Measurements from ENCODE around the gene POU3F1. TPM values are rescaled to one million over a fixed set of nuclear protein-coding genes. Genes with fewer than 3 reads are reported as not detected.

Gene POU3F1
- total RNA-seq, 2 experiments from 2014 or later, result not detected

DNA sequence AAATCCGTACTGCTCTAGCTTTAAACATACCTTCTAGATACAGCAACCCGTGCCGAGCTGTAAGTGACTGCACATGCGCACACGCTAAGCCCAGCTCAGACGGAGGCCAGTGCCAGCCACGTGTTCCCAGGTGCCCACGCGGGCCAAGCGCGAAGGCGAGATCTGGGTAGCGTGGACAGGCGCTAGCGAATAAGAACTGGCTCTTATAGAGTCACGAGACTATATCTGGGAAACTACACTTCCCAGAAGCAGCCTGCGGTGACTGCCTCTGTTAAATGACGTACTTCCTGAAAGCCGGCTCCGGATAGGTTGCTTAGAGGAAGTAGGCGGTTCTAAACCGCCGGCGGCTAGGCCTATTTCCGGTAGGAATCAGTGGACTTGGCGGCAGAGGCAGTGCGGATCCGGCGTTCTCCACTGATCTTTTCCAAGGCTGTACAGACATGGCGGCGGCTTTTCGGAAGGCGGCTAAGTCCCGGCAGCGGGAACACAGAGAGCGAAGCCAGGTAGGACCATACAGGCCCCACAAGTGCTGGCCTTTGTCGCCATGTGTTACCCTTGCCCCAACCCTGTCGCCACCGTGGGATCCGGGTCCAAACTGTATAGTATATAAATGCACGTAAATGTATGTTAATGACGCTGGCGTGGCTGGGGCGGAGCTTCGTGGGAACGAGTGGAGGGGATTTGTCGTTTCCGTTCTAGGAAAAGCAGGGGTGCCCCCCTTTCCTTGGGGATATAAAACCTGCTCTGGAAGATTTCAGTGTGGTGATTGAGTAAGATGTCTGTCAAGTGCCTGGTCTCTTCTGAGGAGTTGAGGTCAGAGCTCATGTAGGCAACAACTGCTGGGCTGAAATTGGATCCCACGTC is 34.0 kb downstream of the POU3F1 start, which contains the start of gene UTP11:
UTP11 (plus strand) TSS at position 372 of the 864 bp plus-strand sequence; CDS start at position 441, 69 bp downstream.
- H3K27me3 Mint-ChIP-seq, result no peaks in the 10 kb centered on the region
- CTCF ChIA-PET, result interaction anchor here (0.8 to 1.6 kb wide), 6 partner anchors 10 to 59 kb away, joined by 3 to 5 read pairs (median 3); no protein-coding TSS in a partner anchor
- no peaks in the 10 kb centered on the region for H3K9me3 Mint-ChIP-seq
- H3K4me3 Mint-ChIP-seq, result peak within 1 kb of the TSS; percentile 92
- H3K36me3 Mint-ChIP-seq (ENCODE audit: low read depth), result peaks cover 15% of the 10 kb centered on the region
- peak; percentile 95 for DNase-seq
- H3K4me1 Mint-ChIP-seq, result peaks cover 59% of the 10 kb centered on the region
- peak within 1 kb of the TSS; percentile 93 for H3K27ac Mint-ChIP-seq
- POLR2A ChIA-PET, result no interaction called here

DNA sequence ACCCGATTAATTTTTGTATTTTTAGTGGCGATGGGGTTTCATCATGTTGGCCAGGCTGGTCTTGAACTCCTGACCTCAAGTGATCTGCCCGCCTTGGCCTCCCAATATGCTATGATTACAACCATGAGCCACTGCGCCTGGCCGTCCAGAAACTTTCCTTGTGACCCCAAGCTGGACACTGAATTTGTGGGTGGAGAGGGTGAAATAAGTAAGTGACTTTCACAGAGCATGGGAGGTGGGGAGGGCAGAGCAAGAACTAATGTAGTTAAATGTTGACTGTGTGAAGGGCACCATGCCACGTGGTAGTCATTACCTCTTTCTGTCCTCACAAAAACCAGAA is 36.8 kb downstream of the POU3F1 start:
- Mint-ChIP-seq H3K4me3 (no peak overlapping the region), H3K27me3 (no peaks in the 10 kb centered on the region), H3K27ac (peak overlapping the region; percentile 93), H3K4me1 (peaks cover 51% of the 10 kb centered on the region), H3K36me3 (ENCODE audit: low read depth) (no peaks in the 10 kb centered on the region), H3K9me3 (no peaks in the 10 kb centered on the region)
- ChIA-PET CTCF (interaction anchor here (0.6 to 2.4 kb wide), 6 partner anchors 9 to 528 kb away, joined by 3 to 26 read pairs (median 6); partner anchors contain the start of gene SF3A3), POLR2A (interaction anchor here (0.6 kb wide), 1 partner anchor 193 kb away, joined by 3 read pairs; no protein-coding TSS in a partner anchor)
- DNase-seq, result no peak

DNA sequence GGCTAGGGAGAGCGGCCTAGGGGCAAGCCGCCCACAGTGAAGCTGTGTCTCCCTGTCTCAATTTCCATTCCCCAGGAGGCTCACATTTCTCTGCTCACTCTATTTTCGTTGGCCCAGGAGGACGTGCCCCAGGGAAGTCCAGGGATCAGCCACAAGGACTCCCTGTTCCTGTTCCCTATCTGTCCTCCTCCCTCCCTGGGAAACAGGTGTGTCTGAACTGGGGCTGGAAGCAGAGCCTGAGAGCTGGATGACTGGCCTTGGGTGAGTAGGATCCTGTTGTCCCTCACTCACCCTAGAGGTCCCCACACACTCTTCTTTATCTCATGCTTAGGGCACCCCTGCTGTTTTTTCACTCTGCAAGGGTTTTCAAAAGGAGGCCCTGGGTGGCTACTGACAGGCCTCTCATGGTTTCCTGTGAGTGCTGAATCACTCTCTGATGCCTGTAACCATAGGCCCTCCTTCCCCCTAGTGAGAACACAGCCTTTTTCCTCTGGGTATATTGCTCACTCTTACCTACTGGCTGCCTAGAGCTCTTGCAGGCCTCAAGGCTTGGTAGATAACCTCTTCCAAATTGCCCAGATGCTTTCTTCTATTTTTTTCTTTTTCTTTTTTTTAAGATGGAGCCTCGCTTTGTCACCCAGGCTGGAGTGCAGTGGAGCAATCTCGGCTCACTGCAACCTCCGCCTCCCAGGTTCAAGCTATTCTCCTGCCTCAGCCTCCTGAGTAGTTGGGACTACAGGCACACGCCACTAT is 37.3 kb downstream of the POU3F1 start:
- Mint-ChIP-seq H3K9me3 (no peaks in the 10 kb centered on the region), H3K27me3 (no peaks in the 10 kb centered on the region), H3K36me3 (ENCODE audit: low read depth) (peaks cover 3% of the 10 kb centered on the region), H3K4me3 (no peak overlapping the region), H3K4me1 (peaks cover 56% of the 10 kb centered on the region), H3K27ac (peak overlapping the region; percentile 93)
- CTCF ChIA-PET, result interaction anchor here (0.6 to 2.4 kb wide), 6 partner anchors 8 to 527 kb away, joined by 3 to 26 read pairs (median 6); partner anchors contain the start of gene SF3A3
- POLR2A ChIA-PET, result interaction anchor here (0.6 kb wide), 1 partner anchor 192 kb away, joined by 3 read pairs; no protein-coding TSS in a partner anchor
- DNase-seq, result peak; percentile 63

DNA sequence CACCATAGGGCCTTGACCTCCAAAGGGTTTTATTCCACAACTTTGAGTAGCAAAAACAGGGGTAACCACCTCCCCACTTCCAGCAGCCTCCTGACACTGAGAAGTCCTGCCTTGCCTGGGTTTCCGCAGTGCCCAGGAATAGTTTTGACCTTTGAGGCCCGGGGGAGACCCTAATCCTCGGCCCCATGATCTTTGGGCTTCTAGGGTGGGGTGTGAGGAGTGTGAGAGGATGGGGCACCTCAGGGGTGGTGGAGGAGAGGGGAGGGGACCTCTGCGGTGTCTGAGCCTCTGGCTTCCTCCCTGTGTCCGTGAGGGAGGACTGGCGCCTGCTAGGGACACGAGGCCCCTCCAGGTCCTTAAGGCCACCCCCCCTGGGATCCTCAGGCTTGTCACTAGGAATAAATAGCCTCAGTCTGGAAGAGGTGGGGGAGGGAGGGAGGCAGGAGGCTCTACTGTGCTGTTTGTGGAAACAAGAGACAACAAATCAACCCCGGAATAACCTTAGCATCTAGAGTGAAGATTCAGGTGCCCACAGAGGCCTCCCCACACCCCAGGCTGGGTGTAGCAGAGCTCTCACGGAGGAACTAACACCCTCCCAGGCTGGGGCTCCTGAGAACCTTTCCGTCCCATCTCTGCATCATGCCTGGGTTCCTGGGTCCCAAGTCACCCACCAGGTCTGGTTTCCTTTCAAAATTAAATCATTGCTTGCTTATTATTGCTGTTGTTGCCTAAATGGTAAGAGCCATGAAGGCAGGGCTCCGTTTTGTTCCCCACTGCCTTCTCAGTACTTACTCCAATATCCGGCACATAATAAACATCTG is 40.4 kb downstream of the POU3F1 start:
- Mint-ChIP-seq H3K27me3 (no peaks in the 10 kb centered on the region), H3K4me1 (peaks cover 52% of the 10 kb centered on the region), H3K4me3 (peak overlapping the region; percentile 62), H3K9me3 (no peaks in the 10 kb centered on the region), H3K36me3 (ENCODE audit: low read depth) (peaks cover 4% of the 10 kb centered on the region), H3K27ac (peak overlapping the region; percentile 76)
- DNase-seq, result no peak
- ChIA-PET POLR2A (no interaction called here), CTCF (no interaction called here)

DNA sequence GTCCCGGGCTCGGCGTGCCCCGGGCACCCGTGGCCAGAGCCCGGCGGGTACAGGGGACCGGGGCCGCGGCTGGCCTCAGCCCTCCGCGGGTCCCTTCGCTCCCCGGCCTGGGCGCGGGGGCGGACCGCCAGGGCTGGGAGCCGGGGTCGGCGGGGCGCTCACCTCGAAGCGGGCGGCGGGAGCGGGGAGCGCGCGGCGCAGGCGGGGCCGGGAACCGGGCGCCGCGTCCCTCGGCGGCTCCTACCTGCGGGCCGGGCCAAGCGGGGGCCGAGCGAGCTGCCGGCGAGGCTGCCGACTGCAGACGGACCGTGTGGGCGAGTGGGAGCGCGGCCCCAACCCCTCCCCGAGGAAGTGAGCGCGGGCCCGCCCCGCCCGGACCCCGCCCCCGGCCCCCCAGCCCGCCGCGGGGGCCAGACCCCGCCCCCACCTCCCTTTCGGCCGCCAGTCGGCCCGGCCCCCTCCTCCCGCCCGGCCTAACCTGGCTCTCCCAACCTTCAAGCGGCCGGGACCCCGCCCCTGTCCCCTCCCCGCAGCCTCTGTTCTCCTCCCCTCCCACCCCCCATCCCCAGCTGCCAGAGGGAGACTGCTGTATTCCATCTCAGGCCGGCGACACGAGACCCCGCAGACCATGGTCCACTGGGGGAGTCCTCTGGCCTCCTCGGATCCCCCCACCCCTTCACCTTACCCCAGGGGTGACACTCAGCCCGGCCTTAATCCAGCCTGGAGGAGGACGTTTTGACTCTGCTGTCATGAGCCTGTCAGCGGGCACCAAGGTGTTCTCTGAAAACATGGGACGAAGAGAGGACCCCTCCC is 41.2 kb downstream of the POU3F1 start, which contains the start of gene FHL3:
FHL3 (minus strand) TSS at position 320 of the 813 bp plus-strand sequence. CDS start 6,102 bp downstream, outside the sequence.
- Mint-ChIP-seq H3K9me3 (no peaks in the 10 kb centered on the region), H3K27ac (peak within 1 kb of the TSS; percentile 78), H3K27me3 (no peaks in the 10 kb centered on the region), H3K36me3 (ENCODE audit: low read depth) (peaks cover 4% of the 10 kb centered on the region), H3K4me3 (peak within 1 kb of the TSS; percentile 79), H3K4me1 (peaks cover 54% of the 10 kb centered on the region)
- peak; percentile 44 for DNase-seq
- POLR2A ChIA-PET, result no interaction called here
- CTCF ChIA-PET, result no interaction called here

DNA sequence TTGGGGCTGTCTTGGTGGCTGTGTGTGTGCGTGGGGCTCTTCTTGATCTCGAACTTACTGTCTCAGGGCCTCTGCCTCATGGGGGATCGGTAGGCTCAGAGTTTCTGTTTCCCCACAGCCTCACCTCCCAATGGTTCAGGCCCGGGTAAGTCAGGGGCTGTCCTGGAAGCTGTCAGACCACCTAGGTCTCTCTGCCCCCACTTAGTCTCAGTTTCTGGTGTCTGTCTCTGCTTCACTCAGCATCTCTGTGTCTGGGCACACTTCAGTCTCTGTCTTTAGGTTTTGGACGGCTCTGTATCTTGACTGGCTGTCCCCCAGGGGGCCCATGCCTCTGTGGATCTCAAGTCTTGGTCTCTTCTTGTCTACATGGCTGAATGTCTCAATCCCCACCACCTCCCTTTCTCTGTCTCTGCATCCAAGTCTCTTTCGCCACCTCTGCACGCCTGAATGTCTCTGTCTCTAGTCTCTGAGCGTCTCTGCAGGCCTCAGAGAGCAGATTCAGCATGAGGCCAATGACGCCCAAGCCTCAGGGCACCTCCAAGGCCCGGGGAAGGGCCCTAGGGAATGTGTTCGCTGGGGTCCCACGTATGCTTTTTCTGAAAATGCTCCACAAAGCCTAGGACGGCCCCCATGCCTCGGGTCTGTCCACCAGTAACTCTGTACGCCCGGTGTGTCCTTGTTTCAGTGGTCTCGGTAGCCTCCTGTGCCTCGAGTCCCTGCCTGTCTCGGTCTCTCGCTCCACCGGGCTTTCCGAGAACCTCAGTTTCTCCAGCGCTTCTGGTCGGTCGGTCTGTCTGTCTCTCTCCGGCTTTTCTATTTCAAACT is 42.1 kb downstream of the POU3F1 start:
- H3K27me3 Mint-ChIP-seq, result no peaks in the 10 kb centered on the region
- H3K36me3 Mint-ChIP-seq (ENCODE audit: low read depth), result peaks cover 4% of the 10 kb centered on the region
- CTCF ChIA-PET, result interaction anchor here (1.1 to 1.3 kb wide), 2 partner anchors 11 to 15 kb away, joined by 4 read pairs; no protein-coding TSS in a partner anchor
- POLR2A ChIA-PET, result no interaction called here
- DNase-seq, result no peak
- H3K4me1 Mint-ChIP-seq, result peaks cover 54% of the 10 kb centered on the region
- peak overlapping the region; percentile 78 for H3K27ac Mint-ChIP-seq
- H3K9me3 Mint-ChIP-seq, result no peaks in the 10 kb centered on the region
- H3K4me3 Mint-ChIP-seq, result peak overlapping the region; percentile 79

DNA sequence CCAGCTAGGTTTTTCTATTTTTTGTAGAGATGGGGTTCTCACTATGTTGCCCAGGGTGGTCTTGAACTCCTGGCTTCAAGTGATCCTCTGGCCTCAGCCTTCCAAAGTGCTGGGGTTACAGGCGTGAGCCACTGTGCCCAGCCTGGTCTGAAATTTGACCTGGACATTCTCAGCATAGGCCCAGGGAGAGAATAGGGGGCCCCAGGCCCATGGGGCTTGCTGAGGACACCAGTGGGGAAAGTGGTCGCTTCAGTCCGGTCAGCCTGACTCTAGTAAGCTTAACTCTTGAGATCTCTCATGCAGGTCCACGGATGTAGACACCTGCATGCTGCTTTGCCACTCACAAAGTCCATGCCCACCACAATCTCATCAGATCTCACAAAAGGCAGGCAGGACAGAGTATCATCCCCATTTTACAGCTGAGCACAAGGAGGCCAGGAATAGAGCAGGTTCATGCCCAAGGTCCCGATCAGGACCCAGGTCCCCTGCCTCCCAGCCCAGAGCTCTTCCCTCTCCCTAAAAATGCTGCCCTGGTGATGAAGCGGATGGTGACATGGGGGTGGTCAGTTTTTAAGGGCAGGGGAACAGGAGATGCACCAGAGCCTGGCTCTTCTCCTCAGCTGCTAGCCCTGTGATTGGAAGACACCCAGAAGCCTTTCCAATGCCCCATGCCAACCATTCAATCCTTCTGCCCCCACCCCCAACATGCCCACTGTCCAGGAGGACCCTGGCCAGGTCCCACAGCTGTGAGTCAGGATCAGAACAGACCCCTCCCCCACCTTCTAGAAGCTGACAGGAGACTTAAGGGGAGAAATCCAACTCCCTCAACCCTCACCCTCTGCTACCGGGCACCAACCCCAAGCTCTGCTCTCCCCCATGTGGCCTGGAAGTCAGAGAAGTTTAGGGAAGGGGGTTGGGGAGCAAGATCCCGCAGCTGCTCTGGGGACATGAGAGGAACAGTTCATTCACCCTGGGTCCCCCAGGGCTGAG is 43.0 kb downstream of the POU3F1 start:
- DNase-seq, result no peak
- Mint-ChIP-seq H3K27ac (peak overlapping the region; percentile 78), H3K4me3 (peak overlapping the region; percentile 79), H3K36me3 (ENCODE audit: low read depth) (peaks cover 7% of the 10 kb centered on the region), H3K27me3 (no peaks in the 10 kb centered on the region), H3K9me3 (no peaks in the 10 kb centered on the region), H3K4me1 (peaks cover 54% of the 10 kb centered on the region)
- POLR2A ChIA-PET, result no interaction called here
- CTCF ChIA-PET, result interaction anchor here (1.1 to 4.3 kb wide), 3 partner anchors 10 to 14 kb away, joined by 4 to 18 read pairs (median 4); partner anchors contain the start of gene SF3A3

DNA sequence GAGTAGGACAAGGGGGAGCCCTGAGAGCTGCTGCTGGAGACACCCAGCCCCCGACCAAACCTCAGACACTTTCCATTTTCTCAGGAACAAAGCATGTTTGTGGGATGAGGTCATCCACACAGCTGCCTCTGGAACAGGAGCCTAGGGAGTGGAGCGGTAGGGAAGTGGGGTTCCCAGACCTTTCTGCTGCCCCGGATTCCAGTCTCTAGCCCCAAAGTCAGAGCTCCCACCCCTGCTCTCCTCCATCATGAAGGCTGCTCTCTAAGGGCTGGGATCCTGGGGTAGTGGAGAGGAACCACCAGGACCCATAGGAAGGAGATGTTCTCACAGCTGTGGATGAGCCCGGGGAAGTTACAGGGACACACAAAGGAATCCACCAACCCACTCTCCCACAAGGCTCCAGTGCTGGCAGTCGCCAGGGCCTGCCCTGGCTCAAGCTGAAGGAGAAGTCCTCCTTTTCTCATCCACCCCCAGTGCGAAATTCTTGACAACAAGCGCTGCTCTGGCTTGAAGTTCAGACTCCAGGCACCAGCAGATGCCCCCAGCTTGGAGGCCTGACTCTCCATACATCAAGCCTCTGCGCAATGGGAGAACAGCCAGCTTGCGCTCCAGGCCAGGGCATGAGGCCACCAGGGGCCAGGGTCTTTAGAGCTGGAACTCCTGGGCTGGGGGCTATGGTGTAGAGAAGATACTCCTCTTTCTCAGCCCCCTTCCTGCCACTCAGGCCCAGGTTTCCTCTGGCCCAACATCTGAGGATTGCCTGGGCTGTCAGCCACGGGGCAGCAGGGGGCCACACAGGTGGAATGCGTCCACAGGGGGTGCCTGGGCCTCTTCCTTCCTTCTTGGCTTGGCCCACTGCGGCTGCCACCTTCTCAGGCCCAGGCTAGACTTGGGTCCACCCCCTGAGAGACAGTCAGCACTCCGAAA is 45.8 kb downstream of the POU3F1 start:
- no peaks in the 10 kb centered on the region for H3K9me3 Mint-ChIP-seq
- peaks cover 52% of the 10 kb centered on the region for H3K4me1 Mint-ChIP-seq
- no peak overlapping the region for H3K4me3 Mint-ChIP-seq
- POLR2A ChIA-PET, result no interaction called here
- H3K27me3 Mint-ChIP-seq, result no peaks in the 10 kb centered on the region
- CTCF ChIA-PET, result interaction anchor here (1.1 to 4.3 kb wide), 7 partner anchors 8 to 853 kb away, joined by 3 to 18 read pairs (median 6); partner anchors contain the start of gene SF3A3
- peaks cover 7% of the 10 kb centered on the region for H3K36me3 Mint-ChIP-seq (ENCODE audit: low read depth)
- DNase-seq, result no peak
- H3K27ac Mint-ChIP-seq, result peak overlapping the region; percentile 78

DNA sequence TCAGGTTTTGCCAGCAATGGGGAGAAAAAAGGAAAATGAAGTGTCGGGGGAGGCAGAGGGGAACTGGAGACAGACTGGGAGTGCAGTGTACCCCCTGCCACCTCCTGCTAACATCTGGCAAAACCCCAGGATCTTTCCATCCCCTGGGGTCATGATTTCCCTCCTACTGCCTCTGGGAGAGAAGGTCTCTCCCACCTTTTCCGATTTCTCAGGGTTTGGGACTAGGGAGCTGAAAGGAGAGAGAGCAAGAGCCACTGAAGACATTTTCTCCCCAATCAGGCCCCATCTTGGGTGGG is 46.4 kb downstream of the POU3F1 start:
- Mint-ChIP-seq H3K36me3 (ENCODE audit: low read depth) (peaks cover 10% of the 10 kb centered on the region), H3K4me1 (peaks cover 54% of the 10 kb centered on the region), H3K4me3 (no peak overlapping the region), H3K27me3 (no peaks in the 10 kb centered on the region), H3K27ac (peak overlapping the region; percentile 78), H3K9me3 (no peaks in the 10 kb centered on the region)
- CTCF ChIA-PET, result interaction anchor here (1.1 to 4.3 kb wide), 7 partner anchors 9 to 854 kb away, joined by 3 to 18 read pairs (median 6); partner anchors contain the start of gene SF3A3
- POLR2A ChIA-PET, result no interaction called here
- DNase-seq, result no peak
